ENCODE data around the gene ANKRD33B.
"Not testable (repeated sequence)": the region's sequence is repeated elsewhere in the genome, so short reads cannot be mapped to it uniquely, and the experiment has no call there.

ANKRD33B gene

DNA sequence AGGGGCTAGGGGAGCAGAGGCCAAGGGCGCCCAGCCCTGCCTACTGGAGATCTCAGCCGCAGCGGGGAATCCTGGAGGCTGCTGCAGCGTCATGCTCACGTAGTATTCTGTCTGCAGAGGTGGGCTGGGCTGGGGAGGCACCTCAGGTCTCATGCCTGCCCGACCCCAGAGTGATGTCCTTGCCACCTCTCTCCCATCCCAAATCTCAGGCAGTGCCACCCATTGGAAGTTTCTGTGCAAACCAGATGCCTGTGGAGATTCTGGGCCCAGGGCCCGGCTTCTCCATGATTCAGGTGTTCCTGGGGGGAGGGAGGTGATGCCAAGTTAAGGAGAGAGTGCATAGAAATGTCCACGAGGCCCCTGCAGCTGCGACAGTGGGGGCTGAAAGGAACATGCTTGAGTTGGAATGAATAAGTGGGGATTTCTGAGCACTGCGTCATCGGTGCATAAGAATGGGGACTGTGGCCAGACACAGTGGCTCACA is 72.0 kb downstream of the ANKRD33B start:
- no peak for DNase-seq (ENCODE audit: low read depth in 2 of 2)

GRCh38 chr5:10636363-10637142 is 72.7 kb downstream of the ANKRD33B start:
- DNase-seq (ENCODE audit: low read depth in 2 of 2), result no peak

- DNase-seq (ENCODE audit: low read depth in 2 of 2), result no peak
These were observed 74.1 kb downstream of the ANKRD33B start for GRCh38 chr5:10637944-10638343.

GRCh38 chr5:10638723-10639122 is 74.9 kb downstream of the ANKRD33B start:
- not testable (repeated sequence) for DNase-seq (ENCODE audit: low read depth in 2 of 2)

DNA sequence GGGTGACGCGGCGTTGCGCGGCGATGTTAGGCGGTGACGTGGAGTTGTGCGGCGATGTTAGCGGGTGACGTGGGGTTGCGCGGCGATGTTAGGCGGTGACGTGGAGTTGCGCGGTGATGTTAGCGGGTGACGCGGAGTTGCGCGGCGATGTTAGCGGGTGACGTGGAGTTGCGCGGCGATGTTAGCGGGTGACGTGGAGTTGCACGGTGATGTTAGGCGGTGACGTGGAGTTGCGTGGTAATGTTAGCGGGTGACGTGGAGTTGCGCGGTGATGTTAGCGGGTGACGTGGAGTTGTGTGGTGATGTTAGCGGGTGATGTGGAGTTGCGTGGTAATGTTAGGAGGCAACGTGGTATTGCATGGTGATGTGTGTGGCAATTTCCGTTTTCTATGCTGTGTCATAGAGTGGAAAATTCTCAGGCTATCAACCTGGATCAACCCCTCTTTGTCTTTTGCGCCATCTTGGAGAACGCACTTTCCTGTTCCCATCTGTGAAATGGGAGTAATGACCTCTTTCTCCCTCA is 76.0 kb downstream of the ANKRD33B start:
- DNase-seq (ENCODE audit: low read depth in 2 of 2), result no peak

DNA sequence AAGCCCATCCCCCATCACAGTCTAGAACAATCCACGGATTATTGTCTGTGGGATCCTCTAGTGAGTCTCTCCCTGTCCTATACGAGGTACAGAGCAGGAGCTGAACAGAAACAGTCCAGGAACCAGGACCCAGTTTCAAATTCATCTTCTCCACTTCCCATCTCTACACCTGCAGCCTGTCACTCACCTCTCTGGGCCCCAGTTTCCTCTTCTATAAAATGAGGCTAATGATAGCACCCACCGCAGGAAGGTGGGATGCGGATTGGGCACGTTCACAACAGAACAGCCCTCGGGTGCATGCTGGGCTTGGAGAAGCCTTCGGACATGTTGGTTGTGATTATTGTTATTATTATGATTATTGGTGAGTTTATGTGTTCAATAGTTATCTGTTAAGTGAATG is 78.5 kb downstream of the ANKRD33B start:
- no peak for DNase-seq (ENCODE audit: low read depth in 2 of 2)

DNA sequence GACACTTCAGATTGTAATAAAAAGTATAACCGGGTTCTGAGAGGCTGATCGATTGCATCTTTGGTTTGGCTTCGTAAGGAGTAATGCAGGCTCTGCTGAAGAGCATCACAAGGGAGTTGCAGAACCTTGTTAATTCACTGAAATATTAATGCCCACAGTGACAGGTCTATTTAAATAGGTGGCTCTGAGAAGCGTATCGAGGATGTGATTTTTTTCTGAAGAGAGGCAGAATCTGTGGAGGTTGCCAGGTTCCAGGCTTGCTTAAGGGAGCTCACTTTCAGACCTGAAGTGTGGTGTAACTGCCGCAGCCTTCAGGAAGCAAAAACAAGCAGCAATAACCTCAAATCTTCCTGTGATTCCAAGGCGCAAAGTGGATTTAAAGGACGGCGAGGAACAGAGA is 80.3 kb downstream of the ANKRD33B start:
- no peak for DNase-seq (ENCODE audit: low read depth in 2 of 2)

GRCh38 chr5:10645146-10645545 is 81.3 kb downstream of the ANKRD33B start:
- no peak for DNase-seq (ENCODE audit: low read depth in 2 of 2)

DNA sequence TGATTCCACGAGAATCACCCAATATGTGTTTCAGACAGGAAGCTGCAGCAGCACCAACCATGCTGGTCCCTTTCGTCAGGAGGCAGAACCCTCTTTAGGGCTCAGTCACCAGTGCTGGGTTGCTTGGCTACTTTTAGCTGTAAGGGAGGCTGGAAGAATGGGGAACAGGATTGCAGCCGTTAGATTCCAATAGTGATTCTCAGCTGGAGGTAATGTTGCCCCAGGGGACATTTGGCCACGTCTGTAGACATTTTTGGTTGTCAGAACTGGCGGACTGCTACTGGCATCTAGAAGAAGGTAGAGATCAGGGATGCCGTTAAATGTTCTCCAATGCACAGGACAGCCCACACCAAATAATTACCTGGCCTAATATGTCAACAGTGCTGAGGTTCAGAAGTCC is 81.8 kb downstream of the ANKRD33B start:
- no peak for DNase-seq (ENCODE audit: low read depth in 2 of 2)

- no peak for DNase-seq (ENCODE audit: low read depth in 2 of 2)
These were observed 83.8 kb downstream of the ANKRD33B start for GRCh38 chr5:10647640-10648039.

DNA sequence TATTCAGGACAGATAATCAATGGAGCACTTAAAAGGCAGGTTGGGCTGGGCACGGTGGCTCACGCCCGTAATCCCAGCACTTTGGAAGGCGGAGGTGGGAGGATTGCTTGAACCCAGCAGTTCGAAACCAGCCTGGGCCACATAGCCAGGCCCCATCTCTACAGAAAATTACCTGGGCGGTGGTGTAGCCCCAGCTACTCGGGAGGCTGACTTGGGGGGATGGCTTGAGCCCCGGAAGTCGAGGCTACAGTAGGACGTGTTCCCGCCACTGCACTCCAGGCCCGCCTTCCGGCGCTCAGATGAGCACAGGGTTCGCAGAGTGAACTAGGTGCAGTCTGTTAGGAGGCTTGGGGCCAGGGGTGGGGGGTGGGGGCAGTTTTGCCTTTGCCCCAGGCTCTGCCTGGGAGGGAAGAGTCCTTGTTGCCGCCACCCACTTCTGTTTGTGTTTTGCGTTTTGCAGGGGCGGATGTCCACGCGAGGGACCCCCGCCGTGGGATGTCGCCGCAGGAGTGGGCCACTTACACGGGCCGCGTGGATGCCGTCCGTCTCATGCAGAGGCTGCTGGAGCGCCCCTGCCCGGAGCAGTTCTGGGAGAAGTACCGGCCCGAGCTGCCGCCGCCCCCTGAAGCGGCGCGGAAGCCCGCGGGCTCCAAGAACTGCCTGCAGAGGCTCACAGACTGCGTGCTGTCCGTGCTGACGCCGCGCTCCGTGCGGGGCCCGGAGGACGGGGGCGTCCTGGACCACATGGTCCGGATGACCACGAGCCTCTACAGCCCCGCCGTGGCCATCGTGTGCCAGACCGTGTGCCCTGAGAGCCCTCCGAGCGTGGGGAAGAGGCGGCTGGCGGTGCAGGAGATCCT is 85.2 kb downstream of the ANKRD33B start:
- DNase-seq (ENCODE audit: low read depth in 2 of 2), result no peak

- DNase-seq (ENCODE audit: low read depth in 2 of 2), result no peak
These were observed 86.0 kb downstream of the ANKRD33B start for GRCh38 chr5:10649666-10650380.

DNA sequence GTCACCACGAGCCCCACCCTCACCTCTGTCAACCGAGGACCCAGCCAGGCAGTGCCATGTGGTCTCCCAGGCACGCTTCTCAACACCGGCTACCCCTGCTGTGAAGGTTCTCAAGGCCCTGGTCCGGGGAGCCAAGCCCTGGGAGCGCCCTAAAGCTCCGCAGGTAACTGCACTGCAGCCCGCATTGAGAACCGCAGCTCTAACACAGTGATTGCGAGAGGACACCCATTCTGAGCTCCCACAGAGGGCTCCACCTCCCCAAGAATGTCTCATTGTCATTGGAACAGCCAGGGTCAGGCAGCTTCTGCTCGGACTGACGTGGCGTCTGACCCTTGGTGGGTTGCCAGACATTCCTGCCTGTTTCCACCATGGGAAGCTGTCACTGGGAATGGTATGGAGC is 88.3 kb downstream of the ANKRD33B start:
- no peak for DNase-seq (ENCODE audit: low read depth in 2 of 2)

DNA sequence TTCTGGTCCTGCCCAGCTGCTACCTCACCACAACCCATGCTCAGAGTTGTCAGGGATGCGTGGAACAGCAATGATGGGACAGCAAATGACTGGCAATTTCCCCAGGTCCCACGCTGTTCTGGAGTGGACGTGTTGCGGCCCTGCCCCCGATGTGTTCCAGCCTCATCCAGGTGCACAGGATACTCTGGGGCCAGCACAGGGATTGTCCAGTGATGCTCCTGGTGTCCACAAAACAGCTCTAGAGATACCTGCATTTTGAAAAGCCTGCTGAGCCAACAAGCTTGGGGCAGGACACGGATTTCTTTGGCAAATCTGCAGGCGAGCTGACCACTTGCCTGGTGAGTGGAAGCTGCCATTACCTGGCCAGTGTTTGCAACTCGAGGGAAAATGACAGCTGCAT is 88.7 kb downstream of the ANKRD33B start:
- no peak for DNase-seq (ENCODE audit: low read depth in 2 of 2)

- no peak for DNase-seq (ENCODE audit: low read depth in 2 of 2)
These were observed 89.2 kb downstream of the ANKRD33B start for GRCh38 chr5:10653043-10653442.

- DNase-seq (ENCODE audit: low read depth in 2 of 2), result no peak
These were observed 90.0 kb downstream of the ANKRD33B start for GRCh38 chr5:10653751-10654400.

DNA sequence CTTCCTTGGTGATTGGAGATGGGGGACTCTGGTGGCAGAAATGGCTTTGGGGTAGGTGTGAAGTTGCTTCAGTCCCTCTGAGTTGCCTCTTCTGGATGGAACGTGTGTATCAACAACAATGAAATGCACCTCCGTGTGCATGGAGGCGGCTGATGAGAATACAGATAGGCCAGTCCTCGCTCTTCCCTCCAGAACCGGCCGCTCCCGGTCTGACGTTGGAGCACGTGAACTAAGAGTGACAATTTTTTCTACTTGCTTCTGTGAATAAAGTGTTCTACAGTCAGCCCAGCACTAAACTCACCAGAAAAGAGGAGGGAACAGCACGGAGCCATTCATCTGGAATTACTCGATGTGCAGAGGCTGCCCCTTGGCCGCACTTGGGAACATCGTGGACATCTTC is 90.7 kb downstream of the ANKRD33B start:
- DNase-seq (ENCODE audit: low read depth in 2 of 2), result no peak

DNA sequence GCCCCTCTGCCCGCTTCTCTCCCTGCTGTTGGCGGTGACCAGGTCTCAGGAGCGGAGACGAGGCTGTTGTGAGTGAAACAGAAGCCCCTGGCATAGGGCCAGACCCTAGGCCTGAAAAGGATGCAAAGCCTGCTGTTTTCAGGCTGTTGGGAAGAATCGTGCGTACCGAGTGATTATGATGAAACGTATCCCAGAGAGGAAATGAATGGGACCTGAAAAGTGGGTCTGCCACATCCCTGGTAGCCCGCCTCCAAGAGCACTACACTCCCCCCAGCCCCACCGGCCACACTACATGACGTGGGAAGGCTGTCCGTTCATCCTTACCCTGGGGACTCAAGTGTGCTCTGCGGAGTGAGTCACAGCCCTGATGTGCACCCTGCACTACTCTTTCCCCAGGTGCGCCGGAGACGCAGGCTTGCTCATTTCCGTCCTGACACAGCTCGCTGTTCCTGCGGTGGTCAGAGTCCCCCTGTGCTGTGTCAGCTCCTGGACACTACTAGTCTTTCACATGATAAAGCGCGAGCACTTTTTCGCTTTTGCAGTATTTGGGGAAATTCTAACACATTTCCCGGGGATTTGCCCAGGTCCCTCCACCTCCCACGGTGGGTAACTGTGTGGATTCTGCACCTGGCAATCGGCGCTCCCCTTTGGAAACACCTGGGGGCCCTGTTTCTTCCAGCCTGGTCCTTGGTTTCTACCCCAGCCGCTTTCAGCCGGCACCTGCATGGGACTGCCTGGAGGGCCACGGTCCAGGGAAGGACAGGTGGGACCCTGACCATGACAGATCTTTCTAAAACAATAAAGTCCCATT is 91.5 kb downstream of the ANKRD33B start:
- DNase-seq (ENCODE audit: low read depth in 2 of 2), result no peak

DNA sequence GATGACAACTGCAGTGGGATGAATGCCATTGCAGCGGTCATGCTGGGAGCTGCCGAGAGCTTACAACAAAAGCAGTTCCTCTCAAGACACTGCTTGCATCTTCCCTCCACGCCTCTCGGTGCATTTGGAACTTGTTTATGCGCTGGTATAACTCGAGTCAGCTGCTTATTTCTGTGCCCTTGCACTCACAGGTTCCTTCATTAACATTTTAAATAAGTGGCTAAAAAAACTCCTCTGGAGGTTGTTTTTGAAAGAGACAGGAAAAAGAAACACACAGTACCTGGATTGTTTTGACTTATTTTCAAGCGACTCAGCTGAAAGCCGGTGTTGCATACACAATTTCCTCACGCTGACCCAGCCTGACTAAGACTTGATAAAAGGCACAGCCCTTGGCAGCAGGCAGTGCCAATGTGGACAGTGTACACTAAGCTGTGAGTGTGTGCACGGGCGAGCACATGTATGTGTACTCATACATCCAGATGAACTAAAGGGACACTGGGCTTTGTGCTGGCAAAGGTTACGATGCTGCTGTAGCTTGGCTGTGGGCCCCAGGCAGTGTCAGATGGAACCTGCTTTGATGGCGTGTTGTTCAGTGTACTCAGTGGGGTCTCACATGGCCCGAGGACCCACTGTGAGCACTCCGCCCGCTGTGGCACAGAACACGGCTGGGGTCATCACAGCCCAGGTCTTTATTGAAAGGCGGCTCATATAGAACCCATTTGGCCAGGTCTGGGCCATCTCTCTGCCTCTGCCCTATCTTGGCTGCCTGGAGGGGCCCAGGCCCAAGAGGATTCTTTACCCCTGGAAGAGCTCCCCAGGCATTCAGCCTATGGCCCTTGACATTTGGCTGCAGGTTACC is 92.3 kb downstream of the ANKRD33B start:
- DNase-seq (ENCODE audit: low read depth in 2 of 2), result no peak

GRCh38 chr5:10658265-10658664 is 94.4 kb downstream of the ANKRD33B start:
- DNase-seq (ENCODE audit: low read depth in 2 of 2), result no peak

Measured in stimulated activated CD4-positive, alpha-beta T cell treated with anti-CD3 and anti-CD28 coated beads, Interleukin-12 subunit alpha, Interleukin-12 subunit beta, amount 100 ng/mL, for 24 hours (primary cell).